AG04450 (cell line): ENCODE data around the gene ATF6B. TPM values are rescaled to one million over a fixed set of nuclear protein-coding genes. Genes with fewer than 3 reads are reported as not detected.

ENCODE experiments used
- CTCF ChIA-PET: fragments of 300-600, 350-600 bp; formaldehyde crosslinking; extraction: SDS; loops from one replicate; lab custom pipeline; 2022; ENCODE audit warnings: antibody characterized with exemption, inconsistent platforms; lab: Charles Lee
- POLR2A ChIA-PET: fragments of 350-600 bp; formaldehyde crosslinking; extraction: SDS; loops from one replicate; lab custom pipeline; 2021; ENCODE audit warnings: antibody characterized with exemption, inconsistent platforms; lab: Yijun Ruan, JAX
- DNase-seq: peaks from one replicate; pipeline ENCODE4 v3.0.0-alpha.2; 2011; ENCODE audit warnings: low read depth, low spot score
- H3K27ac ChIP-seq: one replicate; pipeline ENCODE4 v1.5.1; 2012; ENCODE audit warnings: low read depth, low read length, control low read depth
- H3K27me3 ChIP-seq: one replicate; pipeline ENCODE4 v1.6.0; 2012; ENCODE audit warnings: low read length; ENCODE audit not compliant: control insufficient read depth, insufficient read depth
- H3K4me3 ChIP-seq: 2 replicates; pipeline ENCODE4 v1.5.1; 2011; ENCODE audit warnings: mild to moderate bottlenecking, low read depth, low read length, control low read depth
- H3K9me3 ChIP-seq: 2 replicates; pipeline ENCODE4 v1.5.1; 2012; ENCODE audit warnings: low read length; ENCODE audit not compliant: control insufficient read depth, insufficient read depth
- CTCF ChIP-seq: IDR thresholded peaks from 2 replicates; pipeline ENCODE4 v1.5.1; 2011; ENCODE audit warnings: low read depth, low read length, control low read depth, inconsistent platforms
- polyA plus RNA-seq: library from polyadenylated mRNA; depleted of rRNA; stranded (reverse); fragments of >200 nt; gene quantifications from 2 replicates; pipeline ENCODE4 v1.2.3, GENCODE V29; 2011

Gene ATF6B
- polyA plus RNA-seq, 1 experiment = 39.2 TPM

- ChIA-PET POLR2A (interaction anchor here (1.6 kb wide), 1 partner anchor 17 kb away, joined by 16 read pairs; no protein-coding TSS in a partner anchor), CTCF (no interaction called here)
- no peaks in the 10 kb centered on the region; the same call in 1 of the 2 replicates for H3K9me3 ChIP-seq
- no peak overlapping the region for H3K27ac ChIP-seq
- H3K27me3 ChIP-seq = peaks cover 14% of the 10 kb centered on the region
- TF ChIP-seq CTCF = no peak
- DNase-seq = no peak
- H3K4me3 ChIP-seq = no peak overlapping the region
These were observed 52.3 kb downstream of the ATF6B start for GRCh38 chr6:32075781-32076180.

GRCh38 chr6:32074996-32075532 is 53.0 kb downstream of the ATF6B start:
- peaks cover 21% of the 10 kb centered on the region for H3K27me3 ChIP-seq
- TF ChIP-seq CTCF = no peak
- DNase-seq = no peak
- no peaks in the 10 kb centered on the region; the same call in 1 of the 2 replicates for H3K9me3 ChIP-seq
- peak overlapping the region; percentile 21 for H3K27ac ChIP-seq
- H3K4me3 ChIP-seq = no peak overlapping the region
- POLR2A ChIA-PET = no interaction called here
- CTCF ChIA-PET = no interaction called here

GRCh38 chr6:32073613-32074012 is 54.4 kb downstream of the ATF6B start:
- DNase-seq = no peak
- Histone ChIP-seq H3K4me3 (no peak overlapping the region), H3K27me3 (peaks cover 24% of the 10 kb centered on the region), H3K27ac (no peak overlapping the region), H3K9me3 (no peaks in the 10 kb centered on the region; the same call in 1 of the 2 replicates)
- ChIA-PET CTCF (no interaction called here), POLR2A (no interaction called here)
- no peak for TF ChIP-seq CTCF

GRCh38 chr6:32073101-32073500 is 54.9 kb downstream of the ATF6B start:
- CTCF ChIA-PET = no interaction called here
- Histone ChIP-seq H3K27ac (no peak overlapping the region), H3K9me3 (no peaks in the 10 kb centered on the region; the same call in 1 of the 2 replicates), H3K27me3 (peaks cover 24% of the 10 kb centered on the region), H3K4me3 (no peak overlapping the region)
- DNase-seq = no peak
- POLR2A ChIA-PET = no interaction called here
- no peak for TF ChIP-seq CTCF

- CTCF ChIA-PET = no interaction called here
- DNase-seq = no peak
- POLR2A ChIA-PET = no interaction called here
These were observed 57.1 kb downstream of the ATF6B start for GRCh38 chr6:32070814-32071543.

More at GRCh38 chr6:32070814-32071543, 57.1 kb downstream of the ATF6B start:
- H3K27me3 ChIP-seq = peaks cover 30% of the 10 kb centered on the region
- no peaks in the 10 kb centered on the region; the same call in 1 of the 2 replicates for H3K9me3 ChIP-seq
- H3K4me3 ChIP-seq = no peak overlapping the region
- TF ChIP-seq CTCF = no peak
- H3K27ac ChIP-seq = no peak overlapping the region
